ENCODE measurements around the gene MORN4.
"Not testable (repeated sequence)": the region's sequence is repeated elsewhere in the genome, so short reads cannot be mapped to it uniquely, and the experiment has no call there.

MORN4 gene

GRCh38 chr10:97632949-97633884, at the start of gene MORN4:
Gene MORN4, minus strand, starts transcription at chr10:97633500. Its CDS starts 13,847 bp downstream, at chr10:97619653.
- peak; percentile 68 for DNase-seq

GRCh38 chr10:97682042-97682441, 48.7 kb upstream of the MORN4 start:
- no peak for DNase-seq

GRCh38 chr10:97679594-97679993, 46.3 kb upstream of the MORN4 start:
- DNase-seq, result no peak

- no peak for DNase-seq
Measured at GRCh38 chr10:97676770-97677581, 43.7 kb upstream of the MORN4 start.

- DNase-seq, result no peak
Measured at GRCh38 chr10:97675222-97675621, 41.9 kb upstream of the MORN4 start.

- no peak for DNase-seq
Measured at GRCh38 chr10:97673736-97674525, 40.6 kb upstream of the MORN4 start.

GRCh38 chr10:97669571-97669970, 36.3 kb upstream of the MORN4 start:
- DNase-seq, result no peak

GRCh38 chr10:97667463-97667862, 34.2 kb upstream of the MORN4 start:
- no peak for DNase-seq

GRCh38 chr10:97666992-97667391, 33.7 kb upstream of the MORN4 start:
- no peak for DNase-seq

- no peak for DNase-seq
Measured at GRCh38 chr10:97664282-97664850, 31.1 kb upstream of the MORN4 start.

GRCh38 chr10:97659589-97659988, 26.3 kb upstream of the MORN4 start:
- DNase-seq, result no peak

- DNase-seq, result no peak
Measured at GRCh38 chr10:97656777-97657176, 23.5 kb upstream of the MORN4 start.

- DNase-seq, result no peak
Measured at GRCh38 chr10:97651773-97652172, 18.5 kb upstream of the MORN4 start.

- no peak for DNase-seq
Measured at GRCh38 chr10:97650726-97651125, 17.4 kb upstream of the MORN4 start.

- DNase-seq, result not testable (repeated sequence)
Measured at GRCh38 chr10:97649405-97649750, 16.1 kb upstream of the MORN4 start.

- DNase-seq, result no peak
Measured at GRCh38 chr10:97648562-97649404, 15.5 kb upstream of the MORN4 start.

- DNase-seq, result no peak
Measured at GRCh38 chr10:97647556-97647955, 14.3 kb upstream of the MORN4 start.

- no peak for DNase-seq
Measured at GRCh38 chr10:97644936-97645335, 11.6 kb upstream of the MORN4 start.

GRCh38 chr10:97643441-97643985, 10.2 kb upstream of the MORN4 start:
- no peak for DNase-seq

GRCh38 chr10:97642471-97643159, 9.3 kb upstream of the MORN4 start:
- DNase-seq, result not testable (repeated sequence)
